MCF 10A (cell line): ENCODE results near the gene GRM7. TPM values are rescaled to one million over a fixed set of nuclear protein-coding genes. Genes with fewer than 3 reads are reported as not detected.

Experiments used
- BruUV-seq: library from RNA; stranded (reverse); fragments of 400-500 nt; replicated peaks from 2 replicates; lab custom pipeline; 2021; lab: Mats Ljungman, UMichigan
- CTCF ChIA-PET: fragments of 300-600 bp; sonication (Branson Sonifier 250); formaldehyde crosslinking; extraction: SDS; loops from one replicate; lab custom pipeline; 2021; ENCODE audit warnings: antibody characterized with exemption, inconsistent platforms; lab: Yijun Ruan, JAX
- POLR2A ChIA-PET: fragments of 300-600, 350-650 bp; sonication (Branson Sonifier 250); formaldehyde crosslinking; extraction: SDS; loops from one replicate; lab custom pipeline; 2020; ENCODE audit warnings: antibody characterized with exemption, inconsistent platforms; lab: Yijun Ruan, JAX
- DNase-seq: peaks from one replicate; pipeline ENCODE4 v3.0.0-alpha.2; 2018; ENCODE audit not compliant: unreplicated experiment
- H3K27ac Mint-ChIP-seq: one replicate; pipeline ENCODE4 v1.8.0; 2022; ENCODE audit warnings: mild to moderate bottlenecking, low read depth, mixed read lengths; ENCODE audit not compliant: unreplicated experiment
- H3K27me3 Mint-ChIP-seq: one replicate; pipeline ENCODE4 v1.8.0; 2022; ENCODE audit warnings: mixed read lengths; ENCODE audit not compliant: insufficient read depth, unreplicated experiment
- H3K36me3 Mint-ChIP-seq: one replicate; pipeline ENCODE4 v1.8.0; 2022; ENCODE audit warnings: mild to moderate bottlenecking, moderate library complexity, mixed read lengths; ENCODE audit not compliant: insufficient read depth, unreplicated experiment
- H3K4me1 Mint-ChIP-seq: one replicate; pipeline ENCODE4 v1.8.0; 2022; ENCODE audit warnings: mixed read lengths; ENCODE audit not compliant: insufficient read depth, unreplicated experiment
- H3K4me3 Mint-ChIP-seq: one replicate; pipeline ENCODE4 v1.8.0; 2022; ENCODE audit warnings: mild to moderate bottlenecking, moderate library complexity, mixed read lengths; ENCODE audit not compliant: unreplicated experiment
- H3K9me3 Mint-ChIP-seq: one replicate; pipeline ENCODE4 v1.8.0; 2022; ENCODE audit warnings: mixed read lengths; ENCODE audit not compliant: unreplicated experiment
- intact Hi-C: fragments of 100-400 bp; cut with micrococcal nuclease; formaldehyde crosslinking; loops from 2 replicates; pipeline ENCODE4 v1.14.1; 2022
- total RNA-seq: library from RNA; stranded (reverse); gene quantifications from 2 replicates; pipeline ENCODE4 v1.2.3, GENCODE V29; 2022
- TF ChIP-seq, protein P1 (sequence below): fragments of 200-600 bp; IDR thresholded peaks from one replicate; pipeline ENCODE4 v1.8.0; 2022; ENCODE audit warnings: antibody characterized with exemption, mild to moderate bottlenecking; ENCODE audit not compliant: unreplicated experiment

Gene GRM7
- total RNA-seq, 1 experiment from 2014 or later, result not detected

DNA sequence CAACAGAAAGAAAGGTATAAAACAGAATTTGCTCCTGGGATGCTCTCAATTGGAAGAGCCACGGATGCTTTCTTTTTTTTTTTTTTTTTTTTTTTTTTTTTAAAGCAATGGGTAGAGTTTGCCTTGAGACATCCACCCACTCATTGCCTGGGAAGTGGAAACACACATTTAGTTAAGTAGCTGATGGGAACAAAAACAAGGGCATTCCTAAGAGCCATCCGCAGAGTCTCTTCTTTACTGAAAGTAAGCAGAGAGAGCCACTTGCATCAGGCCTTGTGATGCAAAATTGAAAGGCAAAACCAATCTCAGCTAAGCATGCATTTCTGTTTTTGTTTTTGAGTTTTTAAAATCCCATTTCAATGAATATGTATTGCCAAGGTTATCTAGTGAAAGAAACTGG is 852.8 kb downstream of the GRM7 start:
- no peaks in the 10 kb centered on the region for H3K4me1 Mint-ChIP-seq
- CTCF ChIA-PET, result interaction anchor here (0.6 kb wide), 1 partner anchor 473 kb away, joined by 3 read pairs; no protein-coding TSS in a partner anchor
- TF ChIP-seq, protein P1, sequence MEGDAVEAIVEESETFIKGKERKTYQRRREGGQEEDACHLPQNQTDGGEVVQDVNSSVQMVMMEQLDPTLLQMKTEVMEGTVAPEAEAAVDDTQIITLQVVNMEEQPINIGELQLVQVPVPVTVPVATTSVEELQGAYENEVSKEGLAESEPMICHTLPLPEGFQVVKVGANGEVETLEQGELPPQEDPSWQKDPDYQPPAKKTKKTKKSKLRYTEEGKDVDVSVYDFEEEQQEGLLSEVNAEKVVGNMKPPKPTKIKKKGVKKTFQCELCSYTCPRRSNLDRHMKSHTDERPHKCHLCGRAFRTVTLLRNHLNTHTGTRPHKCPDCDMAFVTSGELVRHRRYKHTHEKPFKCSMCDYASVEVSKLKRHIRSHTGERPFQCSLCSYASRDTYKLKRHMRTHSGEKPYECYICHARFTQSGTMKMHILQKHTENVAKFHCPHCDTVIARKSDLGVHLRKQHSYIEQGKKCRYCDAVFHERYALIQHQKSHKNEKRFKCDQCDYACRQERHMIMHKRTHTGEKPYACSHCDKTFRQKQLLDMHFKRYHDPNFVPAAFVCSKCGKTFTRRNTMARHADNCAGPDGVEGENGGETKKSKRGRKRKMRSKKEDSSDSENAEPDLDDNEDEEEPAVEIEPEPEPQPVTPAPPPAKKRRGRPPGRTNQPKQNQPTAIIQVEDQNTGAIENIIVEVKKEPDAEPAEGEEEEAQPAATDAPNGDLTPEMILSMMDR, result no peak
- no peaks in the 10 kb centered on the region for H3K36me3 Mint-ChIP-seq
- H3K27ac Mint-ChIP-seq, result no peak overlapping the region
- intact Hi-C loops, result no loop called here
- POLR2A ChIA-PET, result no interaction called here
- BruUV-seq, result no TSS peak
- no peak overlapping the region for H3K4me3 Mint-ChIP-seq
- H3K9me3 Mint-ChIP-seq, result no peaks in the 10 kb centered on the region
- no peaks in the 10 kb centered on the region for H3K27me3 Mint-ChIP-seq
- no peak for DNase-seq

DNA sequence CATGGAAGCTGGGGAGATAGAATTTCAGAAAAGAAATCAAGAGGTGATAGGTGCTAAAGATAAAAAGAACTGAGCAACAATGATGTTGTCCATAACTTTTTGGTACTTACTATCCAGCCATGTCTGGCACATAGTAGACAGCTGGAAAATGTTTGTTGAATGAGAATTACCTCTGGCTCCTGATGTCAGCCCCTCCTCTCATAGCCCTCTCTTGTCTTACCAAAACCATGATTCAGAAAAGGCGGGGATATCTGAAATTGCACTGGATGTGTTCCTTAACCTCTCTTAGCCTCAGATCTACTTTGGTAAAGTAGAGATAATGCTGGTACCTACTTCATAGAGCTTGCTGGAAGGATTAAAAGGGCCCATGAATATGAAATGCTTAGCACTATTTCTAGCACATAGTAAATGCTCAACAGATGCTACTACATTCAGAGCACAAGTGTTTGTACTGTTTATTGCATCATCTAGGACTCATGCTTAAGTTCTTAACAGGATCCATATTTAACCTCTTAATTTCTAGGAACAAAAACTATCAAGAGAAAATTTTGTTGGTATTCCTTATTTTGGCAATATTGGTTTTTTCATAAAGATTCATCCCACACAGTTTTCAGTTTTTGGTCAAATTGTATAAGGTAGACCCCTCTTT is 859.9 kb downstream of the GRM7 start:
- CTCF ChIA-PET, result no interaction called here
- DNase-seq, result no peak
- Mint-ChIP-seq H3K27me3 (no peaks in the 10 kb centered on the region), H3K4me3 (no peak overlapping the region), H3K9me3 (no peaks in the 10 kb centered on the region), H3K4me1 (no peaks in the 10 kb centered on the region), H3K36me3 (no peaks in the 10 kb centered on the region), H3K27ac (no peak overlapping the region)
- intact Hi-C loops, result no loop called here
- POLR2A ChIA-PET, result no interaction called here
- TF ChIP-seq, protein P1, result no peak
- BruUV-seq, result no TSS peak

DNA sequence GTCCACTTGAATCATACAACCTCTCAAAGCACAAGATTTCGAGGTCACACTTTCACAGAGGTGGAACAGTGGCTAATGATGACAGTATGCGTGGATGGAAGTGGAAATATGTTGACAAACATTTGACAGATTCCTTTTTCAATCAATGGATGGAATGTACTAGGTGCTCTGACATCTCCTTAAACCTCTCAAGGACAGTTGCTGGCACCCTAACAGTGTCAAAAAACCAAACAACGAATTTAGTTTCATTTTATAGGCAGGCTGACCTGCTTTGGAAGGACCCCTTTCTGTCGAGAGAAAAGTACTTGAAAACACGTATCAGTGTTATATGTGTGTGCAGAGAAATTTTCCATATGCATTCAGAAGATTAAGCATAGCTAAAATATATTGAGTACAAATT is 861.0 kb downstream of the GRM7 start:
- H3K27ac Mint-ChIP-seq, result no peak overlapping the region
- POLR2A ChIA-PET, result interaction anchor here (1.0 kb wide), 1 partner anchor 8 kb away, joined by 3 read pairs; no protein-coding TSS in a partner anchor

More for the DNA sequence above, 861.0 kb downstream of the GRM7 start:
- no peak overlapping the region for H3K4me3 Mint-ChIP-seq
- H3K27me3 Mint-ChIP-seq, result no peaks in the 10 kb centered on the region
- no TSS peak for BruUV-seq
- CTCF ChIA-PET, result interaction anchor here (0.6 kb wide), 1 partner anchor 11 kb away, joined by 4 read pairs; no protein-coding TSS in a partner anchor
- H3K36me3 Mint-ChIP-seq, result no peaks in the 10 kb centered on the region
- TF ChIP-seq, protein P1, result no peak
- intact Hi-C loops, result no loop called here
- H3K4me1 Mint-ChIP-seq, result no peaks in the 10 kb centered on the region
- H3K9me3 Mint-ChIP-seq, result no peaks in the 10 kb centered on the region
- DNase-seq, result no peak
